Fibroblast of lung (primary cell): ENCODE data around the gene ROM1. TPM values are rescaled to one million over a fixed set of nuclear protein-coding genes. Genes with fewer than 3 reads are reported as not detected.
A peak's percentile ranks its signal among the peaks of the same experiment; 100 is the strongest.

Experiments
- DNase-seq, 2 donors: peaks; one replicate each; pipeline versions ENCODE4 v3.0.0 to v3.0.0-alpha.2; 2010; ENCODE audit warnings: low read depth in 2 of 2
- H2AFZ ChIP-seq: 2 replicates; pipeline ENCODE4 v1.5.1; 2012; ENCODE audit warnings: low read length, control low read depth, inconsistent platforms
- H3K27ac ChIP-seq: 2 replicates; pipeline ENCODE4 v1.5.1; 2011; ENCODE audit warnings: low read length, control low read depth; ENCODE audit not compliant: insufficient read depth
- H3K27me3 ChIP-seq: 2 replicates; pipeline ENCODE4 v1.5.1; 2011; ENCODE audit warnings: mild to moderate bottlenecking, low read length; ENCODE audit not compliant: control insufficient read depth, insufficient read depth
- H3K36me3 ChIP-seq: 2 replicates; pipeline ENCODE4 v1.5.1; 2011; ENCODE audit warnings: low read length; ENCODE audit not compliant: control insufficient read depth, insufficient read depth
- H3K4me1 ChIP-seq: 2 replicates; pipeline ENCODE4 v1.5.1; 2011; ENCODE audit warnings: low read length; ENCODE audit not compliant: control insufficient read depth, insufficient read depth; ENCODE audit errors: extremely low read depth
- H3K4me2 ChIP-seq: 2 replicates; pipeline ENCODE4 v1.5.1; 2011; ENCODE audit warnings: low read length, control low read depth; ENCODE audit not compliant: insufficient read depth; ENCODE audit errors: extremely low read depth
- H3K4me3 ChIP-seq, 4 experiments: fragments of 200-600 bp in 1 of 4; sonication (generic) in 1 of 4; replicated peaks in 1 of 4; 2 replicates each; pipeline ENCODE4 v1.5.1; 2011 to 2016; ENCODE audit warnings: low read length in 4 of 4, low read depth in 3 of 4, mild to moderate bottlenecking in 3 of 4, control low read depth in 2 of 4, inconsistent platforms in 1 of 4, mixed read lengths in 1 of 4; ENCODE audit not compliant: insufficient read depth in 1 of 4; ENCODE audit errors: control extremely low read depth in 1 of 4
- H3K79me2 ChIP-seq: 2 replicates; pipeline ENCODE4 v1.5.1; 2012; ENCODE audit warnings: mild to moderate bottlenecking, low read length, inconsistent platforms; ENCODE audit not compliant: control insufficient read depth, insufficient read depth
- H3K9ac ChIP-seq: 2 replicates; pipeline ENCODE4 v1.5.1; 2011; ENCODE audit warnings: mild to moderate bottlenecking, low read length, control low read depth; ENCODE audit not compliant: insufficient read depth
- H3K9me3 ChIP-seq: 2 replicates; pipeline ENCODE4 v1.5.1; 2012; ENCODE audit warnings: low read depth, low read length; ENCODE audit not compliant: control insufficient read depth, insufficient read depth
- H4K20me1 ChIP-seq: 2 replicates; pipeline ENCODE4 v1.5.1; 2011; ENCODE audit warnings: low read length; ENCODE audit not compliant: control insufficient read depth, insufficient read depth; ENCODE audit errors: extremely low read depth
- EZH2 ChIP-seq: IDR thresholded peaks from 2 replicates; pipeline ENCODE4 v1.5.1; 2012; ENCODE audit warnings: low read length, control low read depth, mild to moderate bottlenecking; ENCODE audit errors: missing control alignments
- polyA plus RNA-seq, 2 donors: library from polyadenylated mRNA; depleted of rRNA in 1 of 2; stranded (reverse) in 1 of 2; unstranded in 1 of 2; fragments of >200 nt; gene quantifications; 2 replicates each; pipeline ENCODE4 v1.2.1, GENCODE V29; 2011 to 2012; ENCODE audit warnings: missing spikeins in 1 of 2
- total RNA-seq: library from RNA; depleted of rRNA; stranded (reverse); fragments of >200 nt; gene quantifications from 2 replicates; pipeline ENCODE4 v1.2.1, GENCODE V29; 2014
- TF ChIP-seq, protein P1 (sequence below), 2 donors: IDR thresholded peaks in 1 of 2; conservative IDR thresholded peaks in 1 of 2; 1 replicate in 1 of 2; 2 replicates in 1 of 2; pipeline ENCODE4 v1.5.1; 2011 to 2012; ENCODE audit warnings: low read length in 2 of 2, control low read depth in 1 of 2, inconsistent platforms in 1 of 2, low read depth in 1 of 2, mild to moderate bottlenecking in 1 of 2

ROM1 gene
- total and polyA plus RNA-seq, 2 donors (not counting 1 experiment from before 2014, with no cell fraction given) = 1.7 to 9.9 TPM

DNA sequence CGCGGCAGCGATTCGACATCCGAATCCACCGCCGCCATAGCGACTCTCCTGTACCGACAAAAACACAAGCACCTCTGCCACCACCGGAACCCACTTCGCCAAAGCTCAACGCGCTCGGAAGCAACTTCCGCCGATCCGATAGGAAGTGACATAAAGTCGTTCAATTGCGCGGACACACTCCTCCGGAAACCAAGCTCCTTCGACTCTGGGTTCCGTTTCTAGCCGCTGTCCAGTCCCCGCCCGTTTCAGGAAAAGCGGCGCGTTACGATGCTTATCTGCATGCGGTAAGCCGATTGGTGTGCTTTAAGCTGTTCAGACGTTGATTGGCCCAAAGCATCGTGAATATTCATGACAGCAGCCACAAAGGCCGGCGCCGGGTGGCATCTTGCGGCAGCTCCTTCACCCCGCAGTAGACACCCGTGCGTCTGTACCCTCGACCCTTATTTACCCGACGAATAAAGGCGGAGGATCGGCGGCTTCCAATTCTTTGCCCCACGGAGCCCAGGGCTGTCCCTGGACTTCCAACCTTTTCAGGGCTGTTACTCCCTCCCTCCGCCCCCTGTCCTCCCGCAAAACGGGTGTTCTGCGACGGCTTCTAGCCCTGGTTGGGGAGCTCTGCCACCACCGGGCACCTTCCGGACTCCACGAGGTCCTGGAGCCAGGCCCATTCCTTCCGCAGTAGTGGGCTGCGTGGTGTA is 21.5 kb upstream of the ROM1 start, which contains the start of gene TUT1:
Gene TUT1, minus strand, starts transcription at position 76 of the 698 bp plus-strand sequence. Its CDS starts 38 bp downstream, at position 38.
- Histone ChIP-seq H3K27me3 (no peaks in the 10 kb centered on the region), H3K4me1 (peaks cover 10% of the 10 kb centered on the region), H3K79me2 (peaks cover 8% of the 10 kb centered on the region), H3K36me3 (peaks cover 16% of the 10 kb centered on the region), H2AFZ (peak within 1 kb of the TSS; percentile 85), H4K20me1 (no peaks in the 10 kb centered on the region), H3K27ac (peak within 1 kb of the TSS; percentile 91), H3K4me2 (peak within 1 kb of the TSS; percentile 99), H3K9ac (peak within 1 kb of the TSS; percentile 80), H3K9me3 (no peaks in the 10 kb centered on the region), H3K4me3 (peak within 1 kb of the TSS; percentile 83 to 90 (median 84))
- TF ChIP-seq EZH2 = no peak
- TF ChIP-seq, protein P1, sequence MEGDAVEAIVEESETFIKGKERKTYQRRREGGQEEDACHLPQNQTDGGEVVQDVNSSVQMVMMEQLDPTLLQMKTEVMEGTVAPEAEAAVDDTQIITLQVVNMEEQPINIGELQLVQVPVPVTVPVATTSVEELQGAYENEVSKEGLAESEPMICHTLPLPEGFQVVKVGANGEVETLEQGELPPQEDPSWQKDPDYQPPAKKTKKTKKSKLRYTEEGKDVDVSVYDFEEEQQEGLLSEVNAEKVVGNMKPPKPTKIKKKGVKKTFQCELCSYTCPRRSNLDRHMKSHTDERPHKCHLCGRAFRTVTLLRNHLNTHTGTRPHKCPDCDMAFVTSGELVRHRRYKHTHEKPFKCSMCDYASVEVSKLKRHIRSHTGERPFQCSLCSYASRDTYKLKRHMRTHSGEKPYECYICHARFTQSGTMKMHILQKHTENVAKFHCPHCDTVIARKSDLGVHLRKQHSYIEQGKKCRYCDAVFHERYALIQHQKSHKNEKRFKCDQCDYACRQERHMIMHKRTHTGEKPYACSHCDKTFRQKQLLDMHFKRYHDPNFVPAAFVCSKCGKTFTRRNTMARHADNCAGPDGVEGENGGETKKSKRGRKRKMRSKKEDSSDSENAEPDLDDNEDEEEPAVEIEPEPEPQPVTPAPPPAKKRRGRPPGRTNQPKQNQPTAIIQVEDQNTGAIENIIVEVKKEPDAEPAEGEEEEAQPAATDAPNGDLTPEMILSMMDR (conservative IDR thresholded peaks at IDR 0.05 in 1 of 2, IDR thresholded peaks at IDR 0.05 in 1 of 2; ENCODE audit: low read depth in 1 of 2, low read length in 2 of 2) = no peak
- DNase-seq = peak; percentile 99 to 100

DNA sequence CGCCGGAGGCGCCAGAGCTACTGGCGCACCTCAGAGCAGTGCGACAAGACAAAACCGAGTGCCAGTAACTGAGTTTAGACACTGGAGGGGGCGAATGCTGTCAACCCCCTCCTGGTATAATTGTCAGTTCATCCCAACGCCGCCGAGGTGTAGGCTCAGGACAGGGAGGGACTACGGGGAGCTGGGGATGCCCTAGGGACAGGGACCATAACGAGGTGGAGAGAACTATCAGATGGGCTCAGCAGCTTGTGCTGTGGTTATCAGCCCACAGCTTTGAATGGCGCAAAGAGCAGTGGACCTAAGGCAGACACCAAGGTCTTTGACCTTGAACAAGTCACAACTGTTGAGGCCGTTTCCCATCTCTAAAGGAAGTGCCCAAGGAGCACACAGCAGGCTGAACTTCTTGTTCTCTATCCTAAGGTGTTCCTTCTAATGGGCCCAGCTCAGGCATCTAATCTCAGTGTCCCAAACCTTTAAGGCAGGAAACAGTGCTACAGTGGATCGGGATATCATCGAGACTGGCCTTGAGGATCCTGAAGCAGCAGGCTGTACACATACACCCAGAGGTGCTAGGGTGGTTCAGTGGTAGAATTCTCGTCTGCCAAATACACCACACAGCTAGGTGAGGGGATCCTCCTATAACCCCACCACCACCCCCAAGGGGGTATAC is 20.8 kb upstream of the ROM1 start:
- H3K79me2 ChIP-seq = peaks cover 9% of the 10 kb centered on the region
- H2AFZ ChIP-seq = peak overlapping the region; percentile 85
- H3K9ac ChIP-seq = peak overlapping the region; percentile 70
- H3K27me3 ChIP-seq = no peaks in the 10 kb centered on the region
- no peaks in the 10 kb centered on the region for H3K9me3 ChIP-seq
- peak overlapping the region; percentile 60 to 84 (median 64) for H3K4me3 ChIP-seq
- TF ChIP-seq, protein P1 (conservative IDR thresholded peaks at IDR 0.05 in 1 of 2, IDR thresholded peaks at IDR 0.05 in 1 of 2; ENCODE audit: low read depth in 1 of 2, low read length in 2 of 2) = no peak
- no peak for TF ChIP-seq EZH2
- H4K20me1 ChIP-seq = no peaks in the 10 kb centered on the region
- H3K4me1 ChIP-seq = peaks cover 10% of the 10 kb centered on the region
- H3K27ac ChIP-seq = peak overlapping the region; percentile 91
- H3K36me3 ChIP-seq = peaks cover 19% of the 10 kb centered on the region
- H3K4me2 ChIP-seq = peak overlapping the region; percentile 99
- no peak for DNase-seq

DNA sequence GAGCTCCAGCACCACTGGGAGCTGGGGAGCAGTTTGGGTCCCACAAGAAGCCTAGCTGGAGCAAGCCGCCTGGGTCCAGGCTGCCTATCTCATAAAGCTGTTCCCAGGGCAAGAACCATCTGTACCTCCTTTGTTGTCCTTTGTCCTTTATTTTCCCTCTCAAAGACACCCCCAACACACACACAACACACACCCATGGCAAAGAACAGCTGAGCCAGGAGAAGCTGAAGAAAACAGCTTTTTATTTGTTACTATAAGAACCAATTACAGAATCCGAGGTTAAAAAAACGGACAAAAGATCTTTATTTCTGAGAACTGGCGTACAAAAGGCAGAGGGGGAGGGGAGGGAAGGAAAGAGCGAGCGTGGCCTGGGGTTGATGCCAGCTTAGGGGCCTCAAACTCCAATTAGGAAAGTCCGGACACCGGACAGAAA is 20.1 kb upstream of the ROM1 start:
- TF ChIP-seq, protein P1 (conservative IDR thresholded peaks at IDR 0.05 in 1 of 2, IDR thresholded peaks at IDR 0.05 in 1 of 2; ENCODE audit: low read depth in 1 of 2, low read length in 2 of 2) = no peak
- no peak for TF ChIP-seq EZH2
- Histone ChIP-seq H2AFZ (no peak overlapping the region), H3K4me2 (no peak overlapping the region), H3K4me1 (peaks cover 10% of the 10 kb centered on the region), H3K9me3 (no peaks in the 10 kb centered on the region), H3K9ac (no peak overlapping the region), H3K4me3 (no peak overlapping the region), H3K27ac (peak overlapping the region; percentile 91), H3K27me3 (no peaks in the 10 kb centered on the region), H3K79me2 (peaks cover 16% of the 10 kb centered on the region), H4K20me1 (no peaks in the 10 kb centered on the region), H3K36me3 (peaks cover 22% of the 10 kb centered on the region)
- no peak for DNase-seq
